ENCODE data around the gene HAND2. TPM values are rescaled to one million over a fixed set of nuclear protein-coding genes. Genes with fewer than 3 reads are reported as not detected.

Gene HAND2
- total and polyA plus RNA-seq, 7 donors = 0.05 to 0.54 (median 0.13) TPM; not detected in 2

DNA sequence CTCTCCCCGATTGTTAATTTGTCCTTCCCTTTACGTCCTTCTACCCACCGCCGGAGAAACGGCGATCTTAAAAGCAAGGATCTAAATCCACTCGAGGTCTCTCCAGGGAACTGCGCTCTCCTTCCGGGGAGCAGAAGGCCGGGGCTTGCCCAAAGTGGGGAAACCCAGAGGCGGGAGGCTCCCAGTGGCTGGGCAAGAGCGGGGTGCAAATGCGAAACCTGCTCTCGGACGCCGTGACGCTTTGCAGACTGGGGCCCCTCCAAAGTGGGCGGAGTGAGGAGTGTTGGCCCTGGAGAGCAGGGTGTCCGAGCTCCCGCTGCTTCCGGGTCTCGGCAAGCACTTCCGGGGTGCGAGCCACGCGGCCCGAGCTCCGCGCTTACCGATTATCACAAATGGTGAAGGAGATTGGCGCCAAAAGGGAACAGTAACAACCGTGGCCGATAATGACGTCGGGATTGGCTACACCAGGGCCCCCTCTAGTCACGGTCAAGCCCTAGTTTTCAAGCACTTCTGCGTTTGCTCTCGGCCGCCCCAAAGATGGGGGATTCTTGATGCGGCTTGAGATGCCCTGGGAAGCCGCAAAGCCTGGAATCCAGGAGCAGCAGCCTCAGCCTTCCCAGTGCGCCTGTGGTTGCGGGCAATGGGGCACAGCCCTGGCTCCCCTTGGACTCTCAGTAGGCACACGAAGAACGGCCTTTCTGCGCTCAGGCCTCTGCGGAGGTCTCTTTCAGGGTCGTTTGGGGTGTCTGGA, 29.0 kb downstream of the HAND2 start:
- no peak overlapping the region for H3K27ac ChIP-seq
- intact Hi-C loops (cut with DNase I) = loop anchor here in 1 of 2 donors (5.0 kb wide), 1 partner anchor 621 kb away; no protein-coding TSS in a partner anchor
- no peak for TF ChIP-seq CTCF (IDR thresholded peaks at IDR 0.05)
- no peaks in the 10 kb centered on the region for H3K4me1 ChIP-seq
- H3K9me3 ChIP-seq = no peaks in the 10 kb centered on the region
- no peaks in the 10 kb centered on the region for H3K36me3 ChIP-seq (ENCODE audit: insufficient read depth in 1 of 2, low read depth in 1 of 2)
- no peak for DNase-seq
- WGBS, 3 donors = 23 to 38% (median 30%) methylated on average over 48 of the region's 48 CpGs
- H3K27me3 ChIP-seq (ENCODE audit: insufficient read depth in 3 of 3, low read length in 2 of 3) = peaks cover 4 to 82% (median 25%) of the 10 kb centered on the region in 3 donors
- ATAC-seq = no peak
- peak overlapping the region; percentile 49 for H3K4me3 ChIP-seq

DNA sequence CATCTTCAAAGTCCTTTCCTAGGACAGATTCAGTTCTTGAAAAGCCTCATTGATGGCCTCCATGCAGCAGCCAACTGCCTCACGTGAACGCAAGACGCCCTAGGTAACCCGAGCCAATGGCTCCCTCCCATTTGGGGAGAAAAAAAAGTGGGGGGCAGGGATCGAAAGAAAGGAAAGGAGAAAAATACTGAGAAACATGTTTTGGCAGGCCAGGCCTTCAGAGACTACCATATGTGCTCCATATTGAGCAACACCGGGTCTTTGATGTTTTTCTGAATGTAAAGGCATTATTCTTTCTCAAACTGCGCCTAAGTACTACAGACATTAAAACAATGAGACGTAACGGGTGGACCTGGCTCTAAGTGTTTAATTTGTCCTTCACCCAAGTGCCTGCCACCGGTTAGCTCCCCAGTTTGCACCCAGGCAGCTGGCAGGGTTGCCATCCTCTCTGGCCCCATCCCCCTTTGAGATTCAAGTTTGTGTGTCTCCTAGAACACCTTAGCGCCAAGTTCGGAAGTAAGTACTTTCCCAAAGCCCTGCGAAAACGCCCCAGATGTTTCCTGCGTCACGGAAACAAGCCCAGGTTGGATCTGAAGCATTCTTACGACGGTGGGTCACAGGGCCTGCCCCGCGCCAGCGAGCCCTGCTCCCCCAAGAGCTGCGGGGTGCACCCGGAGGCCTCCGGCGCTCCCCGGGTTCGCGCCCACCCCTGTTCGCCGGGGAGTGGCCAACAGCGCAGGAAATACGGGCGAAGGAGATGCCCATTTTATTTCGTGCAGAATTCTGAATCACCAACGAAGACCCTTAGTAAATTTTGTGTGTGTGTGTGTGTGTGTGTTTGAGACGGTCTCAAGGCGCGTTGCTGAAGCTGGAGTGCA, 30.1 kb downstream of the HAND2 start:
- WGBS, 3 donors = 38 to 51% (median 48%) methylated on average over 38 of the region's 38 CpGs
- no peak overlapping the region for H3K27ac ChIP-seq
- no peak for TF ChIP-seq CTCF (IDR thresholded peaks at IDR 0.05)
- H3K4me1 ChIP-seq = no peaks in the 10 kb centered on the region
- no peak for ATAC-seq
- intact Hi-C loops (cut with DNase I) = loop anchor here (5.0 to 10.0 kb wide), 3 partner anchors 183 to 622 kb away; no protein-coding TSS in a partner anchor
- H3K36me3 ChIP-seq (ENCODE audit: insufficient read depth in 1 of 2, low read depth in 1 of 2) = no peaks in the 10 kb centered on the region
- H3K27me3 ChIP-seq (ENCODE audit: insufficient read depth in 3 of 3, low read length in 2 of 3) = peaks cover 4 to 84% (median 25%) of the 10 kb centered on the region in 3 donors
- H3K4me3 ChIP-seq = no peak overlapping the region
- DNase-seq = no peak
- no peaks in the 10 kb centered on the region for H3K9me3 ChIP-seq

DNA sequence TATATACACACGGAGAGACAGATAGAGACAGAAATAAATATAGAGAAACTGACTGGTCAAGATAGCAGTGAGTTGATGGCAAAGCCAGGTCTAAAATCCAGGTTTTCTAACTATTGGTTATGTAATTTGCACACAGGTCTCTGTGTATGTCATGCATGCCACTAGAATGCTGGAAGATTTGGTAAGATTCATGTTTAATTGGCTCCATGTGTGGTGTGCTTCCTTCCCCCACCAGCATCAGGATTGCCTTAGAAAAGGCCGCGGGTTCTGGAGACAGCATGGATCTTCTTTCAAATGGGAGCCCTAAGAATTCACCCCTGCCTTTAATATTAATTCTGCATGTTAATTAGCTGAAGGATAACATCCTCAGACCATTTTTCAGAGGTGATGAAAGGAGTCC, 31.3 kb downstream of the HAND2 start:
- TF ChIP-seq CTCF (IDR thresholded peaks at IDR 0.05) = no peak
- Histone ChIP-seq H3K4me3 (no peak overlapping the region), H3K27me3 (ENCODE audit: insufficient read depth in 3 of 3, low read length in 2 of 3) (peaks cover 4 to 84% (median 22%) of the 10 kb centered on the region in 3 donors), H3K36me3 (ENCODE audit: insufficient read depth in 1 of 2, low read depth in 1 of 2) (no peaks in the 10 kb centered on the region), H3K27ac (no peak overlapping the region), H3K4me1 (no peaks in the 10 kb centered on the region), H3K9me3 (no peaks in the 10 kb centered on the region)
- no peak for ATAC-seq
- intact Hi-C loops (cut with DNase I) = loop anchor here (5.0 to 10.0 kb wide), 2 partner anchors 181 to 184 kb away; no protein-coding TSS in a partner anchor
- no peak for DNase-seq
- 83 to 88% (median 84%) methylated on average over 3 of the region's 3 CpGs for WGBS, 3 donors

- intact Hi-C loops (cut with DNase I) = loop anchor here (5.0 to 10.0 kb wide), 2 partner anchors 181 to 183 kb away; no protein-coding TSS in a partner anchor
- ATAC-seq = no peak
- Histone ChIP-seq H3K4me1 (no peaks in the 10 kb centered on the region), H3K9me3 (no peaks in the 10 kb centered on the region), H3K36me3 (ENCODE audit: insufficient read depth in 1 of 2, low read depth in 1 of 2) (no peaks in the 10 kb centered on the region), H3K27me3 (ENCODE audit: insufficient read depth in 3 of 3, low read length in 2 of 3) (peaks cover 4 to 82% (median 20%) of the 10 kb centered on the region in 3 donors), H3K4me3 (no peak overlapping the region), H3K27ac (no peak overlapping the region)
- WGBS, 3 donors = 57 to 73% (median 69%) methylated on average over 1 of the region's 1 CpG
- no peak for DNase-seq
- TF ChIP-seq CTCF (IDR thresholded peaks at IDR 0.05) = no peak
These were observed 32.0 kb downstream of the HAND2 start for GRCh38 chr4:173498023-173498422.

Data from psoas muscle (tissue), 8 donors.